PC-9 (cell line): Measurements from ENCODE around the gene FLNC. TPM values are rescaled to one million over a fixed set of nuclear protein-coding genes. Genes with fewer than 3 reads are reported as not detected.

ENCODE experiments used
- BruUV-seq: library from RNA; stranded (reverse); fragments of 400-500 nt; replicated peaks from 2 replicates; lab custom pipeline; 2021; lab: Mats Ljungman, UMichigan
- CTCF ChIA-PET: fragments of 300-600 bp; sonication (Branson Sonifier 250); formaldehyde crosslinking; loops from one replicate; lab custom pipeline; 2022; ENCODE audit warnings: antibody characterized with exemption; lab: Charles Lee
- POLR2A ChIA-PET: fragments of 300-600 bp; sonication (Branson Sonifier 250); formaldehyde crosslinking; loops from one replicate; lab custom pipeline; 2022; ENCODE audit warnings: antibody characterized with exemption; ENCODE audit not compliant: unreplicated experiment; lab: Charles Lee
- DNase-seq, 2 experiments: peaks; one replicate each; pipeline versions ENCODE4 v3.0.0 to v3.0.0-alpha.2; 2015 to 2022; ENCODE audit warnings: mixed read lengths in 1 of 2
- H2AFZ ChIP-seq: fragments of 200-600 bp; sonication (generic); 2 replicates; pipeline ENCODE4 v1.8.1; 2017; ENCODE audit warnings: antibody characterized with exemption
- H3F3A ChIP-seq: fragments of 200-600 bp; sonication (generic); 2 replicates; pipeline ENCODE4 v1.8.1; 2017; ENCODE audit warnings: antibody characterized with exemption, mild to moderate bottlenecking, low read depth; ENCODE audit not compliant: insufficient read depth
- H3K27ac ChIP-seq: fragments of 200-600 bp; sonication (generic); 2 replicates; pipeline ENCODE4 v1.6.1; 2016; ENCODE audit warnings: mixed run types
- H3K27me3 ChIP-seq: fragments of 200-600 bp; sonication (generic); 2 replicates; pipeline ENCODE4 v1.6.1; 2016; ENCODE audit warnings: low read depth, mixed run types; ENCODE audit not compliant: insufficient read depth
- H3K36me3 ChIP-seq: fragments of 200-600 bp; sonication (generic); 2 replicates; pipeline ENCODE4 v1.6.1; 2016; ENCODE audit warnings: low read depth, mixed run types
- H3K4me1 ChIP-seq: fragments of 200-600 bp; sonication (generic); replicated peaks from 2 replicates; pipeline ENCODE4 v1.6.1; 2016; ENCODE audit warnings: mixed run types; ENCODE audit not compliant: insufficient read depth
- H3K4me2 ChIP-seq: fragments of 200-600 bp; sonication (generic); 2 replicates; pipeline ENCODE4 v1.6.1; 2017; ENCODE audit warnings: mixed run types
- H3K4me3 ChIP-seq: fragments of 200-600 bp; sonication (generic); 2 replicates; pipeline ENCODE4 v1.6.1; 2016; ENCODE audit warnings: mixed run types
- H3K79me2 ChIP-seq: fragments of 200-600 bp; sonication (generic); 2 replicates; pipeline ENCODE4 v1.6.1; 2017; ENCODE audit warnings: low read depth, mixed run types
- H3K9me2 ChIP-seq: fragments of 200-600 bp; sonication (generic); 2 replicates; pipeline ENCODE4 v1.8.1; 2017; ENCODE audit warnings: mild to moderate bottlenecking; ENCODE audit not compliant: insufficient read depth
- H3K9me3 ChIP-seq: fragments of 200-600 bp; sonication (generic); 2 replicates; pipeline ENCODE4 v1.8.1; 2016; ENCODE audit warnings: low read depth; ENCODE audit not compliant: insufficient read depth
- H4K20me1 ChIP-seq: fragments of 200-600 bp; sonication (generic); 2 replicates; pipeline ENCODE4 v1.8.1; 2017; ENCODE audit not compliant: insufficient read depth
- EZH2 ChIP-seq: fragments of 200-600 bp; sonication (generic); IDR thresholded peaks from 2 replicates; pipeline ENCODE4 v1.8.0; 2017; ENCODE audit warnings: antibody characterized with exemption, low read depth
- intact Hi-C: fragments of 100-400 bp; cut with micrococcal nuclease; formaldehyde crosslinking; loops from one replicate; pipeline ENCODE4 v1.10.0; 2022; ENCODE audit not compliant: unreplicated experiment
- total RNA-seq: library from RNA; stranded (reverse); gene quantifications from 2 replicates; pipeline ENCODE4 v1.2.3, GENCODE V29; 2021
- TF ChIP-seq, protein P1 (sequence below): fragments of 200-600 bp; sonication (generic); conservative IDR thresholded peaks from 2 replicates; pipeline ENCODE4 v1.6.1; 2017; ENCODE audit warnings: mixed run types, antibody characterized with exemption, mild to moderate bottlenecking, moderate library complexity

The FLNC gene
- total RNA-seq, 1 experiment from 2014 or later, result 75.5 TPM

GRCh38 chr7:128902761-128903585 is 72.8 kb downstream of the FLNC start:
- Histone ChIP-seq H3K79me2 (no peaks in the 10 kb centered on the region), H3F3A (peaks cover 26% of the 10 kb centered on the region; the same call in 1 of the 2 replicates), H4K20me1 (no peaks in the 10 kb centered on the region), H3K27me3 (no peaks in the 10 kb centered on the region), H3K4me3 (no peak overlapping the region), H3K27ac (peak overlapping the region; percentile 66), H3K4me1 (peaks cover 27% of the 10 kb centered on the region), H3K36me3 (0 out of 2 replicates have a peak, but pooled peaks cover 5% of the 10 kb centered on the region), H3K9me3 (no peaks in the 10 kb centered on the region), H3K4me2 (peak overlapping the region; percentile 42), H3K9me2 (no peaks in the 10 kb centered on the region), H2AFZ (no peak overlapping the region)
- intact Hi-C loops, result no loop called here
- DNase-seq, result peak; percentile 41 to 63
- no peak for TF ChIP-seq EZH2
- TF ChIP-seq, protein P1, sequence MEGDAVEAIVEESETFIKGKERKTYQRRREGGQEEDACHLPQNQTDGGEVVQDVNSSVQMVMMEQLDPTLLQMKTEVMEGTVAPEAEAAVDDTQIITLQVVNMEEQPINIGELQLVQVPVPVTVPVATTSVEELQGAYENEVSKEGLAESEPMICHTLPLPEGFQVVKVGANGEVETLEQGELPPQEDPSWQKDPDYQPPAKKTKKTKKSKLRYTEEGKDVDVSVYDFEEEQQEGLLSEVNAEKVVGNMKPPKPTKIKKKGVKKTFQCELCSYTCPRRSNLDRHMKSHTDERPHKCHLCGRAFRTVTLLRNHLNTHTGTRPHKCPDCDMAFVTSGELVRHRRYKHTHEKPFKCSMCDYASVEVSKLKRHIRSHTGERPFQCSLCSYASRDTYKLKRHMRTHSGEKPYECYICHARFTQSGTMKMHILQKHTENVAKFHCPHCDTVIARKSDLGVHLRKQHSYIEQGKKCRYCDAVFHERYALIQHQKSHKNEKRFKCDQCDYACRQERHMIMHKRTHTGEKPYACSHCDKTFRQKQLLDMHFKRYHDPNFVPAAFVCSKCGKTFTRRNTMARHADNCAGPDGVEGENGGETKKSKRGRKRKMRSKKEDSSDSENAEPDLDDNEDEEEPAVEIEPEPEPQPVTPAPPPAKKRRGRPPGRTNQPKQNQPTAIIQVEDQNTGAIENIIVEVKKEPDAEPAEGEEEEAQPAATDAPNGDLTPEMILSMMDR, result no peak
- BruUV-seq, result no TSS peak
- POLR2A ChIA-PET, result interaction anchor here (0.7 kb wide), 2 partner anchors 9 to 151 kb away, joined by 3 read pairs; no protein-coding TSS in a partner anchor
- CTCF ChIA-PET, result interaction anchor here (0.7 to 1.6 kb wide), 2 partner anchors 189 to 311 kb away, joined by 3 to 5 read pairs; no protein-coding TSS in a partner anchor

- intact Hi-C loops, result loop anchor here (1.0 kb wide), 2 partner anchors 10 to 188 kb away; no protein-coding TSS in a partner anchor
- Histone ChIP-seq H3F3A (peaks cover 26% of the 10 kb centered on the region; the same call in 1 of the 2 replicates), H3K27ac (peak overlapping the region; percentile 66), H4K20me1 (no peaks in the 10 kb centered on the region), H3K4me2 (peak overlapping the region; percentile 42), H3K4me3 (no peak overlapping the region), H3K9me2 (no peaks in the 10 kb centered on the region), H3K27me3 (no peaks in the 10 kb centered on the region), H3K4me1 (peaks cover 27% of the 10 kb centered on the region), H2AFZ (no peak overlapping the region), H3K36me3 (0 out of 2 replicates have a peak, but pooled peaks cover 5% of the 10 kb centered on the region), H3K79me2 (no peaks in the 10 kb centered on the region), H3K9me3 (no peaks in the 10 kb centered on the region)
- ChIA-PET POLR2A (interaction anchor here (0.7 kb wide), 4 partner anchors 8 to 151 kb away, joined by 3 to 6 read pairs (median 4); partner anchors contain the start of gene IRF5), CTCF (interaction anchor here (0.7 to 1.6 kb wide), 2 partner anchors 188 to 310 kb away, joined by 3 to 5 read pairs; no protein-coding TSS in a partner anchor)
- no peak for TF ChIP-seq EZH2
- TF ChIP-seq, protein P1, result no peak
- DNase-seq, result no peak
- no TSS peak for BruUV-seq
These were observed 73.6 kb downstream of the FLNC start for GRCh38 chr7:128903621-128904361.
